Measurements from ENCODE around the gene XYLT1. TPM values are rescaled to one million over a fixed set of nuclear protein-coding genes. Genes with fewer than 3 reads are reported as not detected.

XYLT1 gene
- total and polyA plus RNA-seq, 10 of the 15 experiments (the other 5 are each of a cell fraction or from before 2014, with no cell fraction given): 0.88 to 14.8 (median 5.8) TPM

DNA sequence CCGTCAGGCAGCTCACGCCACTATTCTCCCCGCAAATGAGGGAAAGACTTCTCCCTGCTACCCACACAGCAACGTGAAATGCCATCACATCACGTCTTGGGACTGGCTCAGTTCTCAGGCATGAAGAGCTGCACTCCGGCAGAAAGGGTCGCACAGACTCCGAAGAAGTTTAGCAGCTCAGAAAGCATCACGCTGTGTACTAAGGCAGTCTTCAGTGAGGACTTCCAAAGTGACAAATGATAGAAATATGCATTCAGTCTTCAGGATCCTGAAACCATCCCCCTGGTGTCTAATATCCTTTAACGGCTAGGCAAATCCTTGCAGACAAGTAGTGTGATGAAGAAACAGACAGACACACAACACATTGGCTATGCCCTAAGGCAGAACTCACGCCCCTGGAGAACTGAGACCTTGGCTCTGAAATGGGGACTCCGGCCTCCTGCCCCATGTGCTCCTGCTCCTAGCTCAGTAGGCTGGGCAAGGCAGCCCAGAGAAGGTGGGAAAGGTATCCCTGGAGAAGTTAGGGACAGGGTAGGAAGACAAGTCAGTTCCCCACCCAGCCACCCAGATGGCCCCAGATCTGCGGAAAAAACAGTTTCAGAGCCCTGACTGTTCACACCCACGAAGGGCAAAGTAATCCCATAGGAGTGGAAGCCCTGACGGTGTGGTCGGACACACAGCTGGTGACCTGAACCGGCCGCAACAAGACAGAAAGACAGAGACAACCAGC lies 1.6 kb downstream of the XYLT1 start (continued):
- TF ChIP-seq, protein P1, sequence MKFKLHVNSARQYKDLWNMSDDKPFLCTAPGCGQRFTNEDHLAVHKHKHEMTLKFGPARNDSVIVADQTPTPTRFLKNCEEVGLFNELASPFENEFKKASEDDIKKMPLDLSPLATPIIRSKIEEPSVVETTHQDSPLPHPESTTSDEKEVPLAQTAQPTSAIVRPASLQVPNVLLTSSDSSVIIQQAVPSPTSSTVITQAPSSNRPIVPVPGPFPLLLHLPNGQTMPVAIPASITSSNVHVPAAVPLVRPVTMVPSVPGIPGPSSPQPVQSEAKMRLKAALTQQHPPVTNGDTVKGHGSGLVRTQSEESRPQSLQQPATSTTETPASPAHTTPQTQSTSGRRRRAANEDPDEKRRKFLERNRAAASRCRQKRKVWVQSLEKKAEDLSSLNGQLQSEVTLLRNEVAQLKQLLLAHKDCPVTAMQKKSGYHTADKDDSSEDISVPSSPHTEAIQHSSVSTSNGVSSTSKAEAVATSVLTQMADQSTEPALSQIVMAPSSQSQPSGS (IDR thresholded peaks at IDR 0.05; ENCODE audit: low read length): no peak
- TF ChIP-seq IKZF1 (conservative IDR thresholded peaks at IDR 0.05): peak; percentile 30; the same call in 1 of the 2 replicates
- TF ChIP-seq, protein P2, sequence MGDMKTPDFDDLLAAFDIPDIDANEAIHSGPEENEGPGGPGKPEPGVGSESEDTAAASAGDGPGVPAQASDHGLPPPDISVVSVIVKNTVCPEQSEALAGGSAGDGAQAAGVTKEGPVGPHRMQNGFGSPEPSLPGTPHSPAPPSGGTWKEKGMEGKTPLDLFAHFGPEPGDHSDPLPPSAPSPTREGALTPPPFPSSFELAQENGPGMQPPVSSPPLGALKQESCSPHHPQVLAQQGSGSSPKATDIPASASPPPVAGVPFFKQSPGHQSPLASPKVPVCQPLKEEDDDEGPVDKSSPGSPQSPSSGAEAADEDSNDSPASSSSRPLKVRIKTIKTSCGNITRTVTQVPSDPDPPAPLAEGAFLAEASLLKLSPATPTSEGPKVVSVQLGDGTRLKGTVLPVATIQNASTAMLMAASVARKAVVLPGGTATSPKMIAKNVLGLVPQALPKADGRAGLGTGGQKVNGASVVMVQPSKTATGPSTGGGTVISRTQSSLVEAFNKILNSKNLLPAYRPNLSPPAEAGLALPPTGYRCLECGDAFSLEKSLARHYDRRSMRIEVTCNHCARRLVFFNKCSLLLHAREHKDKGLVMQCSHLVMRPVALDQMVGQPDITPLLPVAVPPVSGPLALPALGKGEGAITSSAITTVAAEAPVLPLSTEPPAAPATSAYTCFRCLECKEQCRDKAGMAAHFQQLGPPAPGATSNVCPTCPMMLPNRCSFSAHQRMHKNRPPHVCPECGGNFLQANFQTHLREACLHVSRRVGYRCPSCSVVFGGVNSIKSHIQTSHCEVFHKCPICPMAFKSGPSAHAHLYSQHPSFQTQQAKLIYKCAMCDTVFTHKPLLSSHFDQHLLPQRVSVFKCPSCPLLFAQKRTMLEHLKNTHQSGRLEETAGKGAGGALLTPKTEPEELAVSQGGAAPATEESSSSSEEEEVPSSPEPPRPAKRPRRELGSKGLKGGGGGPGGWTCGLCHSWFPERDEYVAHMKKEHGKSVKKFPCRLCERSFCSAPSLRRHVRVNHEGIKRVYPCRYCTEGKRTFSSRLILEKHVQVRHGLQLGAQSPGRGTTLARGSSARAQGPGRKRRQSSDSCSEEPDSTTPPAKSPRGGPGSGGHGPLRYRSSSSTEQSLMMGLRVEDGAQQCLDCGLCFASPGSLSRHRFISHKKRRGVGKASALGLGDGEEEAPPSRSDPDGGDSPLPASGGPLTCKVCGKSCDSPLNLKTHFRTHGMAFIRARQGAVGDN (IDR thresholded peaks at IDR 0.05): 0 out of 2 replicates have a peak, but pooled peaks have one; percentile 21
- TF ChIP-seq SPI1 (IDR thresholded peaks at IDR 0.05; ENCODE audit: borderline replicate concordance, insufficient read depth, low read depth, low read length): no peak
- TF ChIP-seq ASH2L (IDR thresholded peaks at IDR 0.05; ENCODE audit: borderline replicate concordance, low read depth): no peak
- no peak for TF ChIP-seq NBN (IDR thresholded peaks at IDR 0.05)
- TF ChIP-seq, protein P3, sequence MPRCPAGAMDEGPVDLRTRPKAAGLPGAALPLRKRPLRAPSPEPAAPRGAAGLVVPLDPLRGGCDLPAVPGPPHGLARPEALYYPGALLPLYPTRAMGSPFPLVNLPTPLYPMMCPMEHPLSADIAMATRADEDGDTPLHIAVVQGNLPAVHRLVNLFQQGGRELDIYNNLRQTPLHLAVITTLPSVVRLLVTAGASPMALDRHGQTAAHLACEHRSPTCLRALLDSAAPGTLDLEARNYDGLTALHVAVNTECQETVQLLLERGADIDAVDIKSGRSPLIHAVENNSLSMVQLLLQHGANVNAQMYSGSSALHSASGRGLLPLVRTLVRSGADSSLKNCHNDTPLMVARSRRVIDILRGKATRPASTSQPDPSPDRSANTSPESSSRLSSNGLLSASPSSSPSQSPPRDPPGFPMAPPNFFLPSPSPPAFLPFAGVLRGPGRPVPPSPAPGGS (IDR thresholded peaks at IDR 0.05; ENCODE audit: borderline replicate concordance, insufficient read depth, low read depth, low read length, poor library complexity, severe bottlenecking): no peak
- no peak for TF ChIP-seq ESRRA (IDR thresholded peaks at IDR 0.05; ENCODE audit: low read length)
- no peak for TF ChIP-seq HDAC6 (IDR thresholded peaks at IDR 0.05; ENCODE audit: unreplicated experiment)
- no peak for TF ChIP-seq BACH1 (IDR thresholded peaks at IDR 0.05; ENCODE audit: borderline replicate concordance)
- no peak for TF ChIP-seq CHD2 (IDR thresholded peaks at IDR 0.05; ENCODE audit: borderline replicate concordance, low read depth, low read length)
- no peak for TF ChIP-seq ZNF207 (IDR thresholded peaks at IDR 0.05; ENCODE audit: borderline replicate concordance)
- TF ChIP-seq CBX5 (IDR thresholded peaks at IDR 0.05; ENCODE audit: low read depth): no peak

All from GM12878 (cell line).